Measurements from ENCODE around the gene APOBR. TPM values are rescaled to one million over a fixed set of nuclear protein-coding genes. Genes with fewer than 3 reads are reported as not detected.
"Not testable (repeated sequence)": the region's sequence is repeated elsewhere in the genome, so short reads cannot be mapped to it uniquely, and the experiment has no call there.

The APOBR gene
- total RNA-seq, 1 experiment from 2014 or later: not detected

DNA sequence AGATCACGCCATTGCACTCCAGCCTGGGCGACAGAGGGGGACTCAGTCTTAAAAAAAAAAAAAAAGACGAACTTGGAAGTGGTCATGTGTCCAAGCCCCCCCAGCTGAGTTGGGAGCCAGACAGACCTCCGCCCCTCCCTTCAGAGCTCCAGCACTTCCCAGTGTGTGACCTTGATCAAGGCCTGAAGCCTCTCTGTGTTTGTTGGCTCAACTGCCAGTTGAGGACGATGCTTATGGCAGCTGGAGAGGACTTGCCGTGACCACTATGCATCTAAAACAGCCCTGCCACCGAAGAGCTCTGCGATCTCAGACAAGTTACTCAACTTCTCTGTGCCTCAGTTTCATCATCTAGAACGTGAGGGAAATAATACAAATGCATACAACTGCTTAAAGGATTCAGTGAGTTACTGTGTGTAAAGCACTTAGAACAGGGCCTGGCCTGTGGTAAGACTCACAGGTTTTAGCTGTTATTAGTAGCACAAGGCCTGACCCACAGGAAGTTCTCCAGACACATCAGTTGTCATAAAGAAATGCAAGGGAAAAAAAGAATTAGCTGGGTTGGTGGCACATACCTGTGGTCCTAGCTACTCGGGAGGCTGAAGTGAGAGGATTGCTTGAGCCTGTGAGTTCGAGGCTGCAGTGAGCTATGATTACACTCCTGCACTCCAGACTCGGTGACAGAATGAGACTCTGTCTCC lies 19.2 kb downstream of the APOBR start:
- H3K4me3 ChIP-seq: no peak overlapping the region
- H3K9me3 ChIP-seq: no peaks in the 10 kb centered on the region
- no peaks in the 10 kb centered on the region for H3K36me3 ChIP-seq
- H3K27me3 ChIP-seq: no peaks in the 10 kb centered on the region
- no peak for DNase-seq

GRCh38 chr16:28514246-28514645 lies 19.8 kb downstream of the APOBR start:
- no peak overlapping the region for H3K4me3 ChIP-seq
- no peak for DNase-seq
- H3K9me3 ChIP-seq: no peaks in the 10 kb centered on the region
- H3K27me3 ChIP-seq: no peaks in the 10 kb centered on the region
- H3K36me3 ChIP-seq: no peaks in the 10 kb centered on the region

- Histone ChIP-seq H3K36me3 (no peaks in the 10 kb centered on the region), H3K4me3 (no peak overlapping the region), H3K9me3 (no peaks in the 10 kb centered on the region)
Observed at GRCh38 chr16:28520672-28521071, 26.2 kb downstream of the APOBR start.

DNA sequence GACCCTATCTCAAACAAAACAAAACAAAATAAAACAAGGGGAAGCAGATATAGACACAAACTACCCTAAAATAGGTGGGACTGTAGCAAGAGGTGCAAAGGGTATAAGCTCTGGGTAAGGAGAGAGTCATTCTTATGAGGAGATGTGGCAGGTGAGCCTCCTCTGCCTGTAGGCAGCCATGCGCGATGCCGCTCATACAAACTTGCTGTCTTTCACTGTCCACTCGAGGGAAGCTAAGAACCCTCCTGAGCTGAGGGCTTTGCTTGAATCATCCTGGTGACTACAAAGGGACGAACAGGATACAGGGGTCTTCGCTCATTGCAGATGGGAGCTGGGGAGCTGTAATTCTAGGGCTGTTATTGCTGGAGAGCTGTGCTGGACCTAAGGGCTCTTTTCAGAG lies 27.0 kb downstream of the APOBR start:
- no peak overlapping the region for H3K4me3 ChIP-seq
- H3K27me3 ChIP-seq: no peaks in the 10 kb centered on the region
- DNase-seq: no peak
- H3K36me3 ChIP-seq: no peaks in the 10 kb centered on the region
- no peaks in the 10 kb centered on the region for H3K9me3 ChIP-seq

More at GRCh38 chr16:28520672-28521071, 26.2 kb downstream of the APOBR start:
- DNase-seq: no peak
- no peaks in the 10 kb centered on the region for H3K27me3 ChIP-seq

- Histone ChIP-seq H3K4me3 (no peak overlapping the region), H3K9me3 (no peaks in the 10 kb centered on the region), H3K36me3 (no peaks in the 10 kb centered on the region), H3K27me3 (no peaks in the 10 kb centered on the region)
- DNase-seq: no peak
Observed at GRCh38 chr16:28522792-28523191, 28.3 kb downstream of the APOBR start.

DNA sequence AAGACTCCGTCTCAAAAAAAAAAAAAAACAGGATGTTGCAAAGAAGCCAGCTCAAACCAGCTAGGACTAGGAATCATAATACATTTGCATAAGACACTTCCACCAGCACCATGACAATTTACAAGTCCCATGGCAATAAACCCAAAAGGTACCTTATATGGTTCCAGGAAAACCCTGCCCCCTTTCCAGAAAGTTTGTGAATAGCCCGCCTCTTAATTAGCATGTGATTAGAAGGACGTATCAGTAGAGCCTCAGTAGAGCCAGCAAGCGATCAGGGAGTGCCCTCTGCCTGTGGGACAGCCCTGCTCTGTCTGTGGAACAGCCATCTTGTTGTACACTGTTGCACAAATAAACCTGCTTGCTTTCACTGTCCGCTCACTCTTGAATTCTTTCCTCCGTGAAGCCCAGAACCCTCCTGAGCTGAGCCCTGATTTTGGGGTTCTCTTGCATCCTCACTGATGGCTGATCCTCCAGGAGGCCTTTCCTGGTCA lies 30.3 kb downstream of the APOBR start:
- Histone ChIP-seq H3K36me3 (no peaks in the 10 kb centered on the region), H3K4me3 (no peak overlapping the region), H3K27me3 (no peaks in the 10 kb centered on the region), H3K9me3 (no peaks in the 10 kb centered on the region)
- DNase-seq: no peak

- DNase-seq: no peak
- Histone ChIP-seq H3K36me3 (no peaks in the 10 kb centered on the region), H3K27me3 (no peaks in the 10 kb centered on the region), H3K9me3 (no peaks in the 10 kb centered on the region), H3K4me3 (no peak overlapping the region)
Observed at GRCh38 chr16:28526201-28527099, 32.0 kb downstream of the APOBR start.

DNA sequence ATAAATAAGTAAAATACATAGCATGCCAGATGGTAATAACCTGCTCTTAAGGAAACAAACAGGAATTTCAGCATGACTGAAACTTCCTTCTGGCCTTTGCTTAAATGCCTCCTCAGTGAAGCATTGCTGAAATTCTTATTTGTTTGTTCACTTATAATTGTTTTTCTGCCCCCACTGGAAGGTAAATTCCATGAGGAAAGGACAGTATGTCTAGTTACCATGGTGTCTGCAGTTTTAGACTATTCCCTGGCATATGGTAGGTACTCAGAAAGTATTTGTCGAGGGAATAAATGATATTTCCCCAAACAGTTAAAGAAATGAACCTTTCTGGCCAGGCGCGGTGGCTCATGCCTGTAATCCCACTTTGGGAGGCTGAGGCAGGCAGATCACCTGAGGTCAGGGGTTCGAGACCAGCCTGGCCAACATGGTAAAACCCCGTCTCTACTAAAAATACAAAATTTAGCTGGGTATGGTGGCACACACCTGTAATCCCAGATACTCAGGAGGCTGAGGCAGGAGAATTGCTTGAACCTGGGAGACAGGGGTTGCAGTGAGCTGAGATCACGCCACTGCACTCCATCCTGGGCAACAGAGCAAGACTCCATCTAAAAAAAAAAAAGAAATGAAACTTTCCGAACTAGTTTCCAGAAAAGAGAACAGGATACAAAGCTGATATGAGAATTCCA lies 32.8 kb downstream of the APOBR start:
- not testable (repeated sequence) for DNase-seq, H3K9me3 ChIP-seq, H3K4me3 ChIP-seq, H3K36me3 ChIP-seq, H3K27me3 ChIP-seq

DNA sequence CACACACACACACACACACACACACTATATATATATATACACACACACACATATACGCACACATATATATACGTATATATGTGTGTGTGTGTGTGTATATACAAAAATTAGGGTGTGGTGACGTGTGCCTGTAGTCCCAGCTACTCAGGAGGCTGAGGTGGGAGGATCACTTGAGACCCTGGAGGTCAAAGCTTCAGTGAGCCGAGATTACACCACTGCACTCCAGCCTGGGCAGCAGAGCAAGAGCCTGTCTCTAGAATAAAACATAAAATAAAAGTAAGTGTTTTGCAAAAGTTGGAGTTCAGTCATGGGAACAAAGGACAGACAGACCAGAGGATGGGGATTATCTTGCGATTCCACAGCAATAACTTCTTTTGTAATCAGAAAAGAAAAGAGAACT lies 33.5 kb downstream of the APOBR start:
- Histone ChIP-seq H3K9me3 (no peaks in the 10 kb centered on the region), H3K27me3 (no peaks in the 10 kb centered on the region), H3K36me3 (no peaks in the 10 kb centered on the region), H3K4me3 (no peak overlapping the region)
- no peak for DNase-seq

DNA sequence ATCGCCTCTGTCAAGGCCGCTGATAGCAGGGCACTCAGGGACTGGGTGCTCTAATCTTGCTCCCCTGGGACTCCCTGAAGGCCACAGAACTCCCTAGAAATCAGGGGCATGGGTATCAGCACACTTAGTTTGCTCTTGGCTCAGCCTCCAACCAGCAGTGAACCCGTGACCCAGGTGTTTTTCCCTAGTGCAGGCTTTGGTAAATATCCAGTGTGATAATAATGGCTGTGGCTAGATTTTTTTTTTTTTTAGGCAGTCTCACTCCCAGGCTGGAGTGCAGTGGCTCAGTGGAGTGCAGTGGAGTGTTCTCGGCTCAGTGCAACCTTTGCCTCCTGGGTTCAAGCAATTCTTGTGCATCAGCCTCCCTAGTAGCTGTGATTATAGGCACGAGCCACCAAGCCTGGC lies 34.0 kb downstream of the APOBR start:
- Histone ChIP-seq H3K9me3 (no peaks in the 10 kb centered on the region), H3K27me3 (no peaks in the 10 kb centered on the region), H3K4me3 (no peak overlapping the region), H3K36me3 (no peaks in the 10 kb centered on the region)
- DNase-seq: no peak

DNA sequence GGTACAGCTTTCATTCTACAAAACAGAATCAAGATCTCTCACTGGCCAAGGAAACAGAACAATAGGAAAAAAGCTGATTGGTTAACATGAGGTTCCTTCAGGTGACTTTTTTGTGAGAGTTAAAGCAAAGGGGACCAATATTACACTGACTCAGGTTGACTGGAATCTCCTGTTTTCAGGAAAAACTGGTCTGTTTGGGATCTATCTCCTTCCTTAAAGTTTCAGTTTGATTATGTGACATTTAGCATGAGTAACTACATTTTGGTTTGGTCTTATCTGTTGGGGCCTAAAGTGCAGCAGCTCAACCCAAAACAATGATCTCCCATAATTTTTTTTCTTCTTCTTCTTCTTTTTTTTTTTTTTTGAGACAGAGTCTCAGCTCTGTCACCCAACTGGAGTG lies 34.7 kb downstream of the APOBR start:
- Histone ChIP-seq H3K27me3 (no peaks in the 10 kb centered on the region), H3K36me3 (no peaks in the 10 kb centered on the region), H3K4me3 (no peak overlapping the region), H3K9me3 (no peaks in the 10 kb centered on the region)
- no peak for DNase-seq

GRCh38 chr16:28531777-28532744 lies 37.6 kb downstream of the APOBR start:
- Histone ChIP-seq H3K4me3 (no peak overlapping the region), H3K27me3 (no peaks in the 10 kb centered on the region), H3K9me3 (no peaks in the 10 kb centered on the region), H3K36me3 (peaks cover 23% of the 10 kb centered on the region)
- DNase-seq: peak; percentile 60

GRCh38 chr16:28532940-28533647 lies 38.7 kb downstream of the APOBR start:
- no peak for DNase-seq
- Histone ChIP-seq H3K4me3 (no peak overlapping the region), H3K36me3 (peaks cover 33% of the 10 kb centered on the region), H3K9me3 (no peaks in the 10 kb centered on the region), H3K27me3 (no peaks in the 10 kb centered on the region)

- Histone ChIP-seq H3K9me3 (no peaks in the 10 kb centered on the region), H3K36me3 (peaks cover 33% of the 10 kb centered on the region), H3K27me3 (no peaks in the 10 kb centered on the region), H3K4me3 (no peak overlapping the region)
- peak; percentile 11 for DNase-seq
Observed at GRCh38 chr16:28534542-28535373, 40.3 kb downstream of the APOBR start.

- DNase-seq: no peak
Observed at GRCh38 chr16:28537076-28537475, 42.6 kb downstream of the APOBR start.

More at GRCh38 chr16:28537076-28537475, 42.6 kb downstream of the APOBR start:
- Histone ChIP-seq H3K36me3 (peaks cover 33% of the 10 kb centered on the region), H3K9me3 (no peaks in the 10 kb centered on the region), H3K4me3 (peak overlapping the region; percentile 66), H3K27me3 (no peaks in the 10 kb centered on the region)
